ENCODE data around the gene CUTC. TPM values are rescaled to one million over a fixed set of nuclear protein-coding genes. Genes with fewer than 3 reads are reported as not detected.

CUTC gene
- total RNA-seq, 1 donor from 2014 or later = 8.4 TPM

Other genes with a start within 250 kb of the CUTC start
- not detected in 2 replicates for gene NKX2-3, start 199.3 kb upstream of the CUTC start, total RNA-seq
- 7.9 and 8.1 TPM in 2 replicates for gene SLC25A28, start 111.8 kb upstream of the CUTC start, total RNA-seq
- 27.7 and 29.1 TPM in 2 replicates for gene ENTPD7, start 72.7 kb upstream of the CUTC start, total RNA-seq
- 44.4 and 45.9 TPM in 2 replicates for gene COX15, start 107 bp upstream of the CUTC start, total RNA-seq
- 0.04 and 0.07 TPM in 2 replicates for gene ABCC2, start 50.4 kb downstream of the CUTC start, total RNA-seq

Measured in kidney epithelial cell (primary cell).